ENCODE results near the gene KLHL6.
"Not testable (repeated sequence)": the region's sequence is repeated elsewhere in the genome, so short reads cannot be mapped to it uniquely, and the experiment has no call there.

The KLHL6 gene

DNA sequence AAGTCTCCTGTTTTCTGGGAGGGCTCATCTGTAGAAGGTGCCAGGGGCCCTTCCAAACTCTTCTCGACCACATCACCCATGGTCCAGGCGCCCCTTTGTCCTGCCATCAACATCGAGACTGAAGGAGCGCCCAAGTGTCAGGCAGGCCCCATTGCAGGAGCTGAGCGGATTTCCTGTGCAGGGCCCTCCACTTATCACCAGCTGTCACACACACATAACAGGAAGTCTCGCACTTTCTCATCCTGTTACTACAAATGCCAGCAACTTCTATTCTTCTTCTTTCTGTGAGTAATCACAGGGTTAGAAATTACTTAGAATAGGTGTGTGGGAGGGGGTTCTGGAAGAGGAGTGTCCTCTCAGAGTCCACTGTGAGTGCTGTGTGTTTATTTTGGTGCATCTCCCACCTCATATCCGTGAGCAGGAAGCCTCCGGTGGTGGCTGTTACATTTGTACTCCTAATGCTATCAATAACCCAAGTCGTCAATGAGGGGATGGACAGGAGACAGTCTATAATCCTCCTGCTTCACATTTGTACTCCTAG, at the start of gene KLHL6:
KLHL6 (minus strand) TSS at position 166 of the 541 bp plus-strand sequence; CDS start at position 113, 53 bp downstream.
- DNase-seq (ENCODE audit: low read depth in 2 of 2): no peak

DNA sequence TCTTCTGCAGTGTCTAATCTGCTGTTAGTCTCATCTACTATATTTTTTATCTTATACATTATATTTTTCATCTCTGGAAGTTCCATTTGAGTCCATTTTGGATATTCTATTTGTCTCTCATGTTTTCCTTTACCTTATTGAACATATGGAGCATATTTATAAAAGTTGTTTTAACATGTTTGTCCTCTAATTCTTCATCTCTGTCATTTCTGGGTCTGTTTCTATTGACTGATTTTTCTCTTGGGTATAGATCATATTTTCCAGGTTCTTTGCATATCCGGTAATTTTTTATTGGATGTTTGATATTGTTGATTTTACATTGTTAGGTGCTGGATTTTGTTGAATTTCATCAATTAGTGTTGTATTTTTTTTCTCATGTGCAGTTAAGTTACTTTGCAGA, 42.5 kb upstream of the KLHL6 start:
- no peak for DNase-seq (ENCODE audit: low read depth in 2 of 2)

GRCh38 chr3:183594636-183595035, 39.1 kb upstream of the KLHL6 start:
- DNase-seq (ENCODE audit: low read depth in 2 of 2): no peak

DNA sequence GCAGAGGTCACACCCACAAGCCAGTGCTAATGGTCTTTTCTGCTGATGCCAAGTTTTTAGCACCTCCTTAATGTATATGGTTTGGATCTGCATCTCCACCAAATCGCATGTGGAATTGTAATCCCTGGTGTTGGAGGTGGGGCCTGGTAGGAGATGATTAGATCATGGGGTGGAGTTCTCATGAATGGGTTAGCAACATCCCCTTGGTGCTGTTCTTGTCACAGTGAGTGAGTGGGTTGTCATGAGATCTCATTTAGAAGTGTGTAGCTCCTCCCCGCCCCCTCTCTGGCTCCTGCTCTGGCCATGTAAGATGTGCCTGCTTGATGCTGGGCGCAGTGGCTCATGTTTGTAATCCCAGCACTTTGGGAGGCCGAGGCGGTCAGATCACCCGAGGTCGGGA, 37.3 kb upstream of the KLHL6 start:
- DNase-seq (ENCODE audit: low read depth in 2 of 2): no peak

DNA sequence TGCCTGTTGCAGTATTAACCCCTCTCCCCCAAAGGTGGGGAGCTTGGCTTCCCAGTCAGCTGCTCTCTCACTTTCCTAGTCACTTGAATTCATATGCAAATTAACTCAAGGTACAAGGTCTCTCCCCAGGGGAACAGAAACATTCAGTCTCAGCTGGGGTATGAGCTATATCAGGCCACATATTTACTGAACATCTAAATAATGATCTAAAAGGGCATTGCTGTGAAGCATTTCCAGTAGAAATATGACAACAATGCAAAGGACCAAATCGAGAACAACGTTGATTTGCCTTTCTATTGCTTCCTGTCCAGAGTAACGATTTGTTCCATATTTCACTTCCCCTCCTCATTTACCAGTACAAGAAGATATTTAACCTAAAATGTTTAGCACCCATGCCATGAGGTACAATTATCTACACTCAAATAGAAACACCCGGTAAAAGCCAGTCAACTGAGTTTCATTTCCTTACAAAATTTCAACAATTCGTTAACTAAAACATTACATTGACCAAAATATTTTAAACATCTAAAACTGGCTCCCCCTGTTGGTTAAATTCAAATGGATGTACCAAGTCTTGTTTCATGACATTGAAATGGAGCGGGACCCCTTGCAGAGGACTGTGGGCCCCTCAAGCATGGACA, 36.5 kb upstream of the KLHL6 start:
- DNase-seq (ENCODE audit: low read depth in 2 of 2): no peak

DNA sequence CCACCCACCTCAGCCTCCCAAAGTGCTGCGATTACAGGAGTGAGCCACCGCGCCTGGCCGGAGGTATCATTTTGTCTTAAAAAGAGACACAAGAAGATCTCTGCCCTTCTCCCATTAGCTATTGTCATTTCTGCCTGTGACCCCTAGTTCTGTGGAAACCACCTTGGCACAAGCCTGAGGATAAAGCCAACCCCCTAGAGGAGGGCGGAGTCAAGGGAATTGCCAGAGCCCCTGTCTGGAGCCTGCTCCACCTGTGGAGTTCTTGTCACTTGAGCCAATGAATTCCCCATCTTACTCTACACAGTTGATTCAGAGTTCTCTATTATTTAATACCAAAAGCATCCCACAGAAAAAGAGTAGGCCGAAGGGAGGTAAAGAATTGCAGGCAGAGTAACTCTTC, 34.9 kb upstream of the KLHL6 start:
- DNase-seq (ENCODE audit: low read depth in 2 of 2): no peak

- DNase-seq (ENCODE audit: low read depth in 2 of 2): no peak
These were observed 31.8 kb upstream of the KLHL6 start for GRCh38 chr3:183587336-183587735.

- no peak for DNase-seq (ENCODE audit: low read depth in 2 of 2)
These were observed 31.0 kb upstream of the KLHL6 start for GRCh38 chr3:183586477-183586876.

- no peak for DNase-seq (ENCODE audit: low read depth in 2 of 2)
These were observed 29.4 kb upstream of the KLHL6 start for GRCh38 chr3:183584914-183585280.

GRCh38 chr3:183584246-183584913, 28.9 kb upstream of the KLHL6 start:
- no peak for DNase-seq (ENCODE audit: low read depth in 2 of 2)

- no peak for DNase-seq (ENCODE audit: low read depth in 2 of 2)
These were observed 28.1 kb upstream of the KLHL6 start for GRCh38 chr3:183583331-183584245.

- DNase-seq (ENCODE audit: low read depth in 2 of 2): no peak
These were observed 26.7 kb upstream of the KLHL6 start for GRCh38 chr3:183582161-183582560.

GRCh38 chr3:183581496-183582155, 26.1 kb upstream of the KLHL6 start:
- no peak for DNase-seq (ENCODE audit: low read depth in 2 of 2)

DNA sequence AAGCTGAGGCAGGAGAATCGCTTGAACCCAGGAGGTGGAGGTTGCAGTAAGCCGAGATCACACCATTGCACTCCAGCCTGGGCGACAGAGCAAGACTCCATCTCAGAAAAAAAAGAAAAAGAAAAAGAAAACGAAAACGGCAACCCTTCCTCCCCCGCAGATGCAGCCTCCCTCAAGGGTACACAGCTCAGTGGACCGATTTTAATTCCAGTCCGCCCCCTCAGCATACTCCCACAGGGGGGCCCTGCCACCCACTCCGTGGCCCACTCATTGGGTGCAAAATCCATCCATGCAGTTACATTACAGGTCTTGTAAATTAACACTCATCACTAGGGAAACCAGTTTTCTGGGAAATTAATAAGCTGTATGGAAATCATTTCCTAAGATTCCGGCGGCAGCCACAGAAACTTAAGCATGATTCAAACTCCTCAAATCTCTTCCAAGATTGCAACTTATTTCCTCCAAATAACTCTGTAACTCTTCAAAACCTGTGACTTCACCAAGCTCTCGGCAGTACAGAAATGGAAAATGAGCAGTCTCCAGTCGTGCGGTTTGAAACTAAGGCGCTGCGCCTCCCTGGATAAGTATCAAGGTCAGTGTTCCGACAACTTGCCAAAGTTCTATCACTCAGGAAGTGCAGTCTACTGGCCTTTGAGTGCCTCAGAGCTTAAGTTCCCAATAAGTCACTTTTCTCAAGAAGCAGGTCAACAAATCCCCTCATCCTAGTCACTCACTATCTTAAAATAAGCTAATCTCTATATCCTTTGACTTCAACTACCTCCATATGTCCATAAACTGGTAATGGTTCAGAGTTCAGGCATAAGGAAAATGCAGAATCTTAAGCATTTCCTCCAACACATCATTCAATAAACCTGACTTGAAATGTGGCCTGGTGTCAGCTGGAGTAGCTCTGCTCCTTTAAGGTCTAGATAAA, 24.7 kb upstream of the KLHL6 start:
- no peak for DNase-seq (ENCODE audit: low read depth in 2 of 2)

GRCh38 chr3:183578179-183578578, 22.7 kb upstream of the KLHL6 start:
- no peak for DNase-seq (ENCODE audit: low read depth in 2 of 2)

GRCh38 chr3:183577346-183577745, 21.8 kb upstream of the KLHL6 start:
- no peak for DNase-seq (ENCODE audit: low read depth in 2 of 2)

DNA sequence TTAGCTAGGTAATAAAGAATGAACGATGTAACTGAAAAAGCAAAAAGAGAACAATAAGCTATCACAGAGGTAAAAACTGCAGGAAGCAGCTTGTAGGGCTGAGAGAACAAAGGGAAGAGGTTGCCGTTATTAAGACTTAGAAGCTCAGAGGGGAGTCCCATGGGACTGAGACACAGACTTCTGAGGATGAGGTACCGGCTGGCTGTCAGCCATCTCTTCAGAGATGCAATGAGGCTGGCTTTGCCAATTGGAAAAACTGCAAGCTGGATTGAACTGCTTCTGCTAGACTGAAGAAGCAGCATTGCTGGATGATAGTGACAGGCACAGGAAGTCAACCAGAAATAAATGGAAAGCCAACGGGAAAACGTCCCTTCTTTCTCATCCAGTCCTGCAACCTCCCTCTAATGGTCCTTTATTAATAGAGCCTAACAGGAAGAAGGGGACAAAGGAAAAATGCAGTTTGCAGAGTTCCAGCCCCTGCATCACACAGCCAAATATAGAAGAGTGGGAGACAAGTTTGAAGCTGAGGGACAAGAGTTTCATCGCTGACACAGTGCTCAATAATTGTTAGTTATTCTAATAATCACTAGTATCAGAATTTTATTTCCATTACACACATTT, 21.1 kb upstream of the KLHL6 start:
- DNase-seq (ENCODE audit: low read depth in 2 of 2): peak; percentile 8 to 15

DNA sequence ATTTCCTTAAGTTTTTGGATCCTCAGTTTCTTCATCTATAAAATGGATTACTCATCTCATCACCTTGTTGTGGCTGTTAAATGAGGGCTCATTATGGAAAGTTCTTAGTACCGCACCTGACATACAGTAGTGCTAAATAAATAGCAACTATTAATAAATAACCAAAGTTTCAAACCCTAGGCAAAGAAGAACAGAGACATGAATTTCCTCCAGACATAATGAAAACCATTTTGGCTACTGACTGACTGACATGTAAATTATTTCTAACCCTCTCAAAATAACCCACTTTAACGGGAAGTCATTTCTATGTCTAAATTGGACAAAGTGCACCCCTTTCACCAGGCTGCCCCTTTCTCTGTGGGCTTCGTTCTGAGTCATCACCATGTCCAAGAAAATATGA, 17.4 kb upstream of the KLHL6 start:
- no peak for DNase-seq (ENCODE audit: low read depth in 2 of 2)

DNA sequence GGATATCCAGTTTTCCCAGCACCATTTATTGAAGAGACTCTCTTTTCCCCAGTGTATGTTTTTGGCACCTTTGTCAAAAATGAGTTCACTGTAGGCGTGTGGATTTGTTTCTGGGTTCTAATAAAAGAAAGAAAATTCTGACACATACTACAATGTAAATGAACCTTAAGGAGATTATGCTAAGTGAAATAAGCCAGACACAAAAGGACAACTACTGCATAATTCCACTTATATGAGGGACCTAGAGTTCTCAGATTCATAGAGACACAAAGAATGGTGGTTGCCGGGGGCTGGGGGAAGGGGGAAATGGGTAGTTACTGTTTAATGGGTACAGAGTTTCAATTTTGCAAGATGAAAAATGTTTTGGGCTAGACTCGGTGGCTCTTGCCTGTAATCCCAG, 14.7 kb upstream of the KLHL6 start:
- DNase-seq (ENCODE audit: low read depth in 2 of 2): not testable (repeated sequence)

DNA sequence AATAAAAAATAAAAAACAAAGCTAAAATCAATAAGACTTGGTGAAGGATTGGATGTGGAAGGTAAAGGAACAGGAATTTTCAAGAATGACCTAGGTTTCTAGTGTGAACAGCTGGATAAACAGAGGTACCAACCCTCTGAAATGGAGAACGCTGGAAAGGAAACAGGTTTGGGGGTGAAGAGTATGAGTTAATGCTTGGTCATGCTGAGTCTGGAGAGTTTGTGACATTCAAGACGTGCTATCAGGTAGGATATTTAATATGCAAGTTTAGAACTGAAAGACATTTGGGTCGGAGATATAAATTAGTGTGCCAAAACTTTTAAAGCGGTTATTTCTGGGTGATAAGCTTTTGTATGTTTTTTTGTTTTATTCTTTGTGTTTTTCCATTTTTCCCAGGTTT, 11.4 kb upstream of the KLHL6 start:
- no peak for DNase-seq (ENCODE audit: low read depth in 2 of 2)

Measured in fibroblast of skin of left biceps (primary cell).